Epithelial cell of esophagus (primary cell): ENCODE measurements around the gene CAMK4.

Experiments used
- DNase-seq: peaks from one replicate; pipeline ENCODE4 v3.0.0; 2010; ENCODE audit warnings: low read depth
- H3K4me3 ChIP-seq: 2 replicates; pipeline ENCODE4 v1.5.1; 2011; ENCODE audit warnings: mild to moderate bottlenecking, low read length, control low read depth
- CTCF ChIP-seq: IDR thresholded peaks from 2 replicates; pipeline ENCODE4 v1.5.1; 2011; ENCODE audit warnings: low read depth, mild to moderate bottlenecking, low read length, control low read depth, inconsistent platforms; ENCODE audit not compliant: insufficient read depth; ENCODE audit errors: missing control alignments

CAMK4 gene

DNA sequence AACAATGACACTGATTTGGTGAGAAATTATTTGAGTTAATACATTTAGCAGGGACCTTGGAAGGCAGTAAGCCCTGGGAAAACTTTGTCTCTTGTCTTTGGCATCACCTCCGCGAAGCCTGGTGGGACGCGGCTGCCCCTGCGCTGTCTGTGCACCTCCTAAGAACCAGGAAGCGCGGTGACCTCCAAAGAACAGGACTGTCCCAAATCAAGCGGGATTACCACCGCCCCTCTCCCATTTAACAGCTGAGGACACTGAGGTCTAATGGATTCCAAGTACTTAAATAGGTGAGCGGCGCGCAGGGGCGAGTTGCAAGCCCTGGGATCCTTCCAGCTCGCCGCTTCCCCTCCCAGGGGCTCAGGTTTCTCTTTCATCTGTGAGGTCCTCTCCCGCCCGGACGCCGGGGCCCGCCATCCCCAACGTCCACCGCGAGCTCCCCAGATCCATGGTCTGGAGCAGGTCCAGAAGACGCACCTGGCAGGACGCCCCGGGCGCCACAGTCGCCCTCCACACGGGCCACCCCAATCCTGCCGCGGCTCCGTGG, 287.7 kb downstream of the CAMK4 start:
- no peak for TF ChIP-seq CTCF
- DNase-seq, result peak; percentile 48
- peak overlapping the region; percentile 77 for H3K4me3 ChIP-seq

DNA sequence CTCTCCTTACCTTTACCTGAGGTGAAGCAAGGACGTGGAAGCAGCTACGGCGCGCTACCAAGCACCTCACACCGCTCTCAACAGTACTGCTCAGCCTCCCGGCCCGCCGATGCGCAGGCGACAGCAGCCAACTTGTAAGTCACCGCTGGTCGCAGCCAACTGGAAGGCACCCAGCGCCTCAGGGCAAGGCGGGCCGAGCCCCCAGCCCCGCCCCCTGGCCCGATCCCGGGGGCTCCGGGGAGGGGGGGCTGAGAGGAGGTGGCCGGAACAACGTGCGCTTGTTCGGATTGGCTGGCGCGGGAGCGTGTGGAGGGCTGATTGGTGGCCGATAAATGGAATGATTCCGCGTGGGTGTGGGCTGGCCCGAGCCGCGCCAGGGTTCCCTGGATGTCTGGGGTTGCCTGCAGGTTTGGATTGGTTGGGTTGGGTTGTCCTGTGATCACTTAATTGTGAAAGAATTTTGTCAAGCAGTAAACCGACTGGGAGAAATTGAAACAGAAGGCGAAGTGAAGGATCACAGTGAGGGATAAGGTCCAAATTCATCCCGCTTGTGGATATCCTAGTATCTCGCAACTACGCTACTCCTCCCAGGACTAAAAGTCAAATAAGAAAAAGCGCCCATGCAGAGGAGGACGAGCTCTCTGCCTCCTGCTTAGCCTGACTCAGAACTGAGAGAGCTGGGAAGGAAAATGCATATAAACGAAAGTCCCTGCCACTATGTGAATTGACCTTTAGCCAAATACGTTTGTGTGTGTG, 288.4 kb downstream of the CAMK4 start, which contains the start of gene STARD4:
Gene STARD4, minus strand, starts transcription at position 161 of the 756 bp plus-strand sequence. CDS start 5,102 bp downstream, outside the sequence.
- peak; percentile 98 for DNase-seq
- TF ChIP-seq CTCF, result no peak
- peak within 1 kb of the TSS; percentile 77 for H3K4me3 ChIP-seq

GRCh38 chr5:111513131-111513520, 288.9 kb downstream of the CAMK4 start:
- no peak for TF ChIP-seq CTCF
- no peak for DNase-seq
- peak overlapping the region; percentile 77 for H3K4me3 ChIP-seq

DNA sequence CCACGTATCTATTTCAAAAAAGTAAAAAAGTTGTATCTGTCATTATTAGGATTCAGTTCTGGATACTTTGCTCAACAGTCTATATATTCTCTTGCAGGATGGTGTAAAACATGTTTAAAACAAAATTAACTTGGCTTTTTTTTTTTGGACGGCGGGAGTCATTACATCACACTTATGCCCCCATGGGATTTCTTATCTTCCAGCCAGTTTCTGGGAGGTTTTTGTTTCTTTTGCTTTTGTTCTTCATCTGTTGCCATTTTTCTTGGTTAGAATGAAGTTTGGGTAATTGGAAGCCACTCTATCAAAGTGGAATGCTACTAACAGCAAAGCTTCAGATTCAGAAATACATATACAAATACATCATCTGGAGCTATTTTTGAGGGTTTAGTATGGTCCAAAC, 289.9 kb downstream of the CAMK4 start:
- TF ChIP-seq CTCF, result no peak
- H3K4me3 ChIP-seq, result no peak overlapping the region
- DNase-seq, result no peak

GRCh38 chr5:111517853-111518501, 293.8 kb downstream of the CAMK4 start:
- no peak for TF ChIP-seq CTCF
- H3K4me3 ChIP-seq, result no peak overlapping the region
- DNase-seq, result no peak

GRCh38 chr5:111518777-111519176, 294.6 kb downstream of the CAMK4 start:
- no peak overlapping the region for H3K4me3 ChIP-seq
- no peak for DNase-seq
- no peak for TF ChIP-seq CTCF
